CD4-positive, alpha-beta T cell treated with Interleukin-6 at 100 ng/mL for 8 hours (primary cell): ENCODE data around the gene IKZF4.
"Not testable (repeated sequence)": the region's sequence is repeated elsewhere in the genome, so short reads cannot be mapped to it uniquely, and the experiment has no call there.

Source experiments
- DNase-seq: peaks from one replicate; pipeline ENCODE4 v3.0.0-alpha.2; 2020; ENCODE audit warnings: mixed read lengths, low spot score

Gene IKZF4

DNA sequence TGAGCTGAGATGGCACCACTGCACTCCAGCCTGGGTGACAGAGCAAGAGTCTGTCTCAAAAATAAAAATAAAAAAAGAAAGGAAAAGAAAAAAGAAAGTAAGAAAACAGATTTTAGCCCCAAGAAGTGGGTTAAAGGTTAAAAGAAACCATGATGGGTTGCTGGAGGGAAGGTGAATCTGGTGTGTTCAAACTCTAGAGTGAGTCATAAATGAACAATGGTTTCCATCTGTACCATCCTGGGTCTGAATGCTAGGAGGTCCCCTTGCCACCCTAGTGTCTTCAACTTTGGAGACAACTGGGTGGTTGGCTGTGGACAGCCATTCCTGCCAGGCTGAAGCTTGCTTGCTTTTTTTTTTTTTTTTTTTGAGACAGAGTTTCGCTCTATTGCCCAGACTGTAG is 19.3 kb downstream of the IKZF4 start:
- DNase-seq: no peak

DNA sequence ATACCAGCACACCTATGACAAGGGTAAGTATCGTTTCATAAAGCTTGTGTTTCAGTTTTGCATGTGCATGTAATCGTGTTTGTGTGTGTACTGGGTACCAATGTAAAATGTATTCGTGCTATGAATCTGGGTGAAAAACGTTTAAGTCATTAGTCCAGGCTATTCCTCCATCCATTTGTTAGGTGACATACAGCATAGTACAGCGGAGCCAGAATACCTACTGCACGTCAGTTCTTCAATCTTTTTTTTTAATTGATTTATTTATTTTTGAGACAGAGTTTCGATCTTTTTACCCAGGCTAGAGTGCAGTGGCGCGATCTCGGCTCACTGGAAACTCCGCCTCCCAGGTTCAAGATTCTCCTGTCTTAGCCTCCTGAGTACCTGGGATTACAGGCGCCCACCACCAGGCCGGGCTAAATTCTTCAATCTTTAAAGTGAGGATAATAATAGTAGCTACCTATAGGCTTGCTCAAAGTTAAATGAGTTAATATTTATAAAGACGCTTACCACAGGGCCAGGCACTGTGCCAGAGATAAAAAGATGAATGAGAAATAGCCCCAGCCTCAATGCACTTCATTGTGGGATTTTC is 20.2 kb downstream of the IKZF4 start:
- no peak for DNase-seq

DNA sequence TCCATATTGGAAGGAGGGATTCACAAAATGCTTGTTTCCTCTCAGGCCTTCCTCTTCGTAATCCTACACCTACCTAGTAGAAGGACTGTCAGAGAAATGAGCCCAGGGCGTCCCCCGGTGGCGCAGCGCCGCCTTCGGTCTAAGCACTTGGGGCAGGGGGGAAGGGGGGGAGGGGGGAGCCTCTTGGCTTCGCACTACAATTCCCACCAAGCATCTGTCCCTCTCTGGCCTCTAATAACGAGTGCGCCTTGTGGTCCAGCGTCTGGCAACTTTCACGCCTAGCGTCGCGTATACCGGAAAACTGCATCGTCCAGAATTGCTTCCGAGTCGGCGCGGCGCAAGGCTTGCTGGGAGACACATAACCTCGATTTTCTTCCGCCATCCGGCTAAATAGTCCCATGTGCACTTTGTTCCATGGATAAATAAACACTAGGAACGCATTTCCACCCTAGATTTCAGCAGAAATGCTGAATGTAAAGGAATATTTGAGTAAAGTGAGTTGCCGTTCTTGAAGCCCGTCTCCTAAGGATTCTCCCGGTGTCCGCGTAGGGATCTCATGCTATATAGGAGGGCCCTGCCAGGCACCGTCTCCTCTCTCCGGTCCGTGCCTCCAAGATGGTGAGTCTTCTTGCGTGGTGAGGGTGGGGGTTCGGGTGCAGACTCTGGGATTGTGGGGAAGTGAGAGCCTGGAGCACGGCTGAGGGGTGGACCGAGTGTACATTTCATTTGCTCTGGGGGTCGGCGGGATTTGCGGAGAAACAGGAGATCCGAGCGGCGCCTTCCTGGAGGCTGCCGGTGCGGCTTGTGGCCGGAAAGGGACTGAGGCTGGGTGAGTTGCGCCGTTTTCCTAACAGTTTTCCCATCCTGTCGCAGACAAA is 20.9 kb downstream of the IKZF4 start, which contains the start of gene RPS26:
Gene RPS26, plus strand, starts transcription at position 367 of the 878 bp plus-strand sequence. Its CDS starts 249 bp downstream, at position 616.
- DNase-seq: peak; percentile 92

DNA sequence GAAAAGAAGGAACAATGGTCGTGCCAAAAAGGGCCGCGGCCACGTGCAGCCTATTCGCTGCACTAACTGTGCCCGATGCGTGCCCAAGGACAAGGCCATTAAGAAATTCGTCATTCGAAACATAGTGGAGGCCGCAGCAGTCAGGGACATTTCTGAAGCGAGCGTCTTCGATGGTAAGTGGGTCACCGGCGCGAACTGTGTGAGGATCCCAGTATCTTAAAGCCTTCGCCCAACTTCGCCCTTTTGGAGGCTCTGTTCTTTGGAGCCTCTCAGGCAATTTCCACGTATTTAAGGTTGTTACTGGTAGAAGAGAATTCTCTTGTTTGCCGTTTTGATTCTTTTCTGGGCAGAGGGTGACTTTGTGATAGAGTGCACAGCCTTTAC is 21.6 kb downstream of the IKZF4 start:
- DNase-seq: not testable (repeated sequence)

DNA sequence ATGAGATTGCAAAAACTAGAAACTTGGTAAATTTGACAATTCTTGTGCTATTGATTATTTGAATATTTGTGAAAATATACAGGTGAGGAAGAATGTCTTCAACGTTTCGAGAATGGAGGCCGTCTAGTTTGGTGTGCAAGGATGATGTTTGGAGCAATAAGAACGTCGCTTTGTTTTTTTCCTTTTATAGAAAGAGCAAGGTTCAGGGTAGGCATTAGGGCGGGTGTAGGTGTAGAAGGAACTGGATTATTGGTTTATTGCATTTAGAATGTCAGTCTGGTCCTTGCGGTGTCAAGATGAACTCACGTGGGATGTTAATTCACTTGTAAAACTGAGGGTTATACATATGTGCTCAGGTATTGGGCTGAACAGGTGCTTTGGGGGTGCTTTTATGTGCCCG is 22.0 kb downstream of the IKZF4 start:
- DNase-seq: no peak

DNA sequence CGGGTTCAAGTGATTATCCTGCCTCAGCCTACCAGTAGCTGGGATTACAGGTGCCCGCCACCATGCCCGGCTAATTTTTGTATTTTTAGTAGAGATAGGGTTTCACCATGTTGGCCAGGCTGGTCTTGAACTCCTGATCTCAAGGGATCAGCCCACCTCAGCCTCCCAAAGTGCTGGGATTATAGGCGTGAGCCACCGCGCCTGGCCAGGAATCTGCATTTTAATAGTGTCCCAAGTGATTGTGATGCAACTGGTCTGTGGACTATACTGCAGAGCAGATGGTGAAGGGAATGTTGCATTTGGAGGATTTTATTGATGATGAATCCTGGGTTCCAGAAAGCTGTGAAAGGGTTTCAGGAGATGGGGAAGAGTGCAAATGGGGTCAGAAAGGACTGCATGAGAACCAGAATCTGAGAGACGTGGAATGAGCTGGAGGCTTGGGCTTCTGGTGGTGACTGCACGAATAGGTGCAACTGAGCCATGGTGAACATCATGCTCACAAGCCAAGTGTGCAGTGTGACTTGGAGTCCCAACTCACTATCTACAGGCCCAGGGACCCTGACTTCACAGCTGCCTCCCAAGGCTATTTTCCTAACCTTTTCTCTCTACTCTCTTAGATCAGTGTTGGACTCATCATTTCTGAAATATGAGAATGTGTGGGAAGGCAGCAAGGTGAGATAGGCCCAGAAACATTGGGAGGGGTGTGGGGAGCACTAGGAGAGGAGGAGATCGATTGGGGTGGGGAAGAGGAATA is 25.4 kb downstream of the IKZF4 start:
- DNase-seq: no peak

DNA sequence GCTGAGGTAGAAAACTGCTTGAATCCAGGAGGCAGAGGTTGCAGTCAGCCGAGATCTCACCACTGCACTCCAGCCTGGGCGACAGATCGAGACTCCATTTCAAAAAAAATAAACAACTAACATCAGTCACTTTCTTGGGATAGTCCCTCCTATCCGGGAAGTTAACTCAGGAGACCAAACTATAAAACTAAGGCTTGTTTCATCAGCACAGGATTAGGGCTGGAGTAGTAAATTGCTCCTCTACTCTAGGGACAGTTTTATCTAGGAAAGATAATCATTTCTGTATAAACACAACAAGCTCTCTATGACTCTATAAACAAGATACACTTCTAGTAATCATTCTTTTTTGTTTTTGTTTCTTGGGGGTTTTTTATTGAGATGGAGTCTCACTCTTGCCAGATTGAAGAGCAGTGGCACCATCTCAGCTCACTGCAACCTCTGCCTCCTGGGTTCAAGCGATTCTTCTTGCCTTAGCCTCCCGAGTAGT is 32.6 kb downstream of the IKZF4 start:
- DNase-seq: no peak

DNA sequence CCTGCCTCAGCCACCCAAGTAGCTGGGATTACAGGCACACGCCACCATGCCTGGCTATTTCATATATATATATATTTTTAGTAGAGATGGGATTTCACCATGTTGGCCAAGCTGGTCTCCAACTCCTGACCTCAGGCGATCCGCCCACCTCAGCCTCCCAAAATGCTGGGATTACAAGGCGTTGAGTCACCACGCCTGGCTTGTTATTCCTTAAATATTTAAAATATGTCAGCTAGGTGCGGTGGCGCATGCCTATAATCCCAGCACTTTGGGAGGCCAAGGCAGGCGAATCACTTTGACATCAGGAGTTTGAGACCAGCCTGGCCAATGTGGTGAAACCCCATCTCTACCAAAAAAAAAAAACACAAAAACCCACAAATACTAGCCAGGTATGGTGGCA is 39.1 kb downstream of the IKZF4 start:
- not testable (repeated sequence) for DNase-seq

DNA sequence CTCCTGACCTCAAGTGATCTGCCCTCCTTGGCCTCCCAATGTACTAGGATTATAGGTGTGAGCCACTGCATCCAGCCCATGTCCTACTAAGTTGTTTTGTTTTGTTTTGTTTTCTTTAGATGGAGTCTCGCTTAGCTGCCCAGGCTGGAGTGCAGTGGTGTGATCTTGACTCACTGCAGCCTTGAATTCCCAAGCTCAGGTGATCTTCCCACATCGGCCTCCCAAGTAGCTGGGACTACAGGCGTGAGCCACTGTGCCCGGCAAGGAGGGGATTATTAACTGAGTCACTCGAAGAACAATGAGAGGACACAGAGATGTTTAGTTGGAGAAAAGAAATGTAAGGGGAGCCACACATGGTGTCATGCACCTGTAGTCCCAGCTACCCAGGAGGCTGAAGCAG is 41.1 kb downstream of the IKZF4 start:
- DNase-seq: no peak

DNA sequence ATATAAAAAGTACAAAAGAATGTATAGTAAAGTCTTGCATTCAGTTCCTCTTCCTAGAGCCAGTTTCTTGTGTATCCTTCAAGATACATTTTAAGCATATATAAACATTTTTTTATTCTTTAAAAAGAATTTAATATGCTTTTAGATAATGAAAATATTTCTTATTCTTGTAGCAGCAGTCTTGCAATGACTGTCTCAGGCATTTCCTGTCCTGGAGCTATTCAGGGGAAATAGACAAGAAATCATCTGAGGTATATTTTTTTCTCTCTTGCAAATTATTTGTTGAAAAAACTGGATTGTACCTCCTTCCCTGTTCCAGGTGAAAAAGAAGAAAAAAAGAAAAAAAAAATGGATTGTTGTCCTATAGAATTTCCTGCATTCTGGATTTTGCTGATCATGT is 42.2 kb downstream of the IKZF4 start:
- DNase-seq: no peak

DNA sequence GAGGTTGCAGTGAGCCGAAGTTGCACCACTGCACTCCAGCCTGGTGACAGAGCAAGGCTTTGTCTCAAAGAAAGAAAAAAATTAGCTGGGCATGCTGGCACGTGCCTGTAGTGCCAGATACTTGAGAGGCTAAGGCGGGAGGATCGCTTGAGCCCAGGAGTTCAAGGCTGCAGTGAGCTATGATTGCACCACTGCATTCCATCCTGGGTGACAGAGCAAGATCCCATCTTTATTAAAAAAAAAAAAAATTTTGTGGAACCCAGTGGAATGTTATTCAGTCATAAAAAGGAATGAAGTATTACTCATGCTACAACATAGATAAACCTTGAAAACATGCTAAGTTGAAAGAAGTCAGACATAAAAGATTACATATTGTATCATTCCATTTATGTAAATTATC is 50.8 kb downstream of the IKZF4 start:
- DNase-seq: no peak

DNA sequence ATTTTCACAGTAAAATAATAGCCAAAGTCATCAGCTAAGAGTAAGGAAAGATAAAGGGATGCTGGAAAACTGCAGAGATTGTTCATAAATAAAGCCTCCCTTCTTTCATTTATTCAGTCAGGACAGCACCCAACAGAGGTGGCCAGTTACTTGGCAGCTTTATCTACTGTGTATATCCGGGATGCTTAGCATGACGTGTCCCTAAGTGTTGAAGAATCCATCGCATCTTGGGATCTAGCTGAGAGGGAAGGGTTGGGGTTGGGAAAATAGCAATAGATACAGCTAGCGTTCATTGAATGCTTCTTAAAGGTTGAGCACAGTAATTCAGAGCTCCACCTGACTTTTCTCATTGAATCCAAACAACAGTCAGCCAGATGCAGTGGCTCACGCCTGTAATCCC is 53.6 kb downstream of the IKZF4 start:
- DNase-seq: no peak

DNA sequence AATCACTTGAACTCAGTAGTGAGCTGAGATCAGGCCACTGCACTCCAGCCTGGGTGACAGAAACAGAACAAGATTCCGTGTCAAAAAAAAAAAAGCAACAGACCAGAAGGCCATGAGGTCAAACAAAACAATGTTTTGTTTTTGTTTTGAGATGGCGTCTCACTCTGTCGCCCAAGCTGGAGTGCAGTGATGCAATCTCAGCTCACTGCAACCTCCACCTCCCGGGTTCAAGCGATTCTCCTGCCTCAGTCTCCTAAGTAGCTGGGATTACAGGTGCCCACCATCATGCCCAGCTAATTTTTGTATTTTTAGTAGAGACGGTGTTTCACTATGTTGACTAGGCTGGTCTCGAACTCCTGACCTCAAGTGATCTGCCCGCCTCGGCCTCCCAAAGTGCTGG is 57.1 kb downstream of the IKZF4 start:
- not testable (repeated sequence) for DNase-seq

DNA sequence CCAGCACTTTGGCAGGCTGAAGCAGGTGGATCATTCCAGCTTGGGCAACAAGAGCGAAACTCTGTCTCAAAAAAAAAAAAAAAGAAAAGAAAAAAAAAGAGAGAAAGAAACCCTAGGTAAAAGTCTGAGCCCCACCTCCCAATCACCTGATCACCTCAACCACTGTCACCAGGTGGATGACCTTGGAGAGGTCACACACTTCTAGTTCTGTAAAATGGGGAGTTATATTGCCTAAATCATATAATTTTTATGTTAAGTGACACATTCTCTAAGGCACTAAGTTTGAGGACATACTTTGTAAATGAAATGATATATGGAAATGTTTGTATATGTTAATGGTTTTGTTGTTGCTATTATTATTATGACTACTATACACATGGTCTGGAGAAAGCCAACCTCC is 57.6 kb downstream of the IKZF4 start:
- DNase-seq: no peak

DNA sequence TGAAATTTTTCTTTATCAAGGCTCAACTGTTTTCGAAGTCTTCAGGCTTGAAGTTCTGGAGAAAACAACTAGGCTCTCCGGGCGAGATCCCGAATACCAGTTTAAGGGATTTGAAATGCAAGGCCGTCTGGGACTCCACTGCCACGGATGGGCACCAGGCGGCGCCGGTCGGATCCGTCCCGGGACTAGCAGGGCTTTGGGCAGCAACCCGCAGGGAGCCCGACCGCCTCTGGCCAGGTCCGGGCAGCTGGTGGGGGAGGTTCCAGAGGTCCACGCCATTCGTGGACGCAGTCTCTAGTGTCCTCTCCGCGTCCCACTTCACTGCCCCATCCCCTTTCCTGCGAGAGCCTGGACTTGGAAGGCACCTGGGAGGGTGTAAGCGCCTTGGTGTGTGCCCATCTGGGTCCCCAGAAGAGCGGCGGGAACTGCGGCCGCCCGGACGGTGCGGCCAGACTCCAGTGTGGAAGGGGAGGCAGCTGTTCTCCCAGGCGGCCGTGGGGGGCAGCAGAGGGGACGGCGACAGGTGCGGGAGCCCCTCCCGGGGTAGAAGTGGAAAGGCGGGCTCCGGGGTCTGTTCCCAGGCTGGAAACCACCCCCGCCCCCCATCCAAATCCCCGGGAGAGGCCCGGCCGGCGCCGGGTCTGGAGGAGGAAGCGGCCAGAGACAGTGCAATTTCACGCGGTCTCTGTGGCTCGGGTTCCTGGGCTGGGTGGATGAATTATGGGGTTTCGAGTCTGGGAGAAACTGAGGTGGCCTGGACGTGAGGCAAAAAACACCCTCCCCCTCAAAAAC is 58.3 kb downstream of the IKZF4 start:
- peak; percentile 46 for DNase-seq

DNA sequence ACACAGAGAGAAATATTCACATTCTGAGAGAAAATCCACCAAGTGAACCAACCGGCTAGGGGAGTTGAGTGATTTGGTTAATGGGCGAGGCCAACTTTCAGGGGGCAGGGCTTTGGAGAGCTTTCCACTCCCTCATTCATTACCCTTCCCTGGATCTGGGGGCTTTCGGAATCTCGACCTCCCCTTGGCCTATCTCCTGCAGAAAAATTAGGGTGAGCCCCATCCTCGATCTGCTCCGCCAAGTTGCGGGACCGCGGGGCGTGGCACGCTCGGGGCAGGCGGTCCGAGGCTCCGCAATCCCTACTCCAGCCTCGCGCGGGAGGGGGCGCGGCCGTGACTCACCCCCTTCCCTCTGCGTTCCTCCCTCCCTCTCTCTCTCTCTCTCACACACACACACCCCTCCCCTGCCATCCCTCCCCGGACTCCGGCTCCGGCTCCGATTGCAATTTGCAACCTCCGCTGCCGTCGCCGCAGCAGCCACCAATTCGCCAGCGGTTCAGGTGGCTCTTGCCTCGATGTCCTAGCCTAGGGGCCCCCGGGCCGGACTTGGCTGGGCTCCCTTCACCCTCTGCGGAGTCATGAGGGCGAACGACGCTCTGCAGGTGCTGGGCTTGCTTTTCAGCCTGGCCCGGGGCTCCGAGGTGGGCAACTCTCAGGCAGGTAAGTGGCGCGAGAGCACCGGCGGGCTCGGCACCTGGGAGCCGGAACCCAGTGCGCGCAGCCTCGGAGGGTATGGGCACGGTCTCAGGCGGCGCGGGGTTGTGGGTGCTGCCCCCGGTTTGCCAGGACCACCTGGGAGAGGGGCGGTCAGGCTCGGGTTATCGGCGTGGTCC is 59.1 kb downstream of the IKZF4 start, which contains the start of gene ERBB3:
Gene ERBB3, plus strand, starts transcription at position 443 of the 833 bp plus-strand sequence. Its CDS starts 136 bp downstream, at position 579.
- DNase-seq: peak; percentile 58

DNA sequence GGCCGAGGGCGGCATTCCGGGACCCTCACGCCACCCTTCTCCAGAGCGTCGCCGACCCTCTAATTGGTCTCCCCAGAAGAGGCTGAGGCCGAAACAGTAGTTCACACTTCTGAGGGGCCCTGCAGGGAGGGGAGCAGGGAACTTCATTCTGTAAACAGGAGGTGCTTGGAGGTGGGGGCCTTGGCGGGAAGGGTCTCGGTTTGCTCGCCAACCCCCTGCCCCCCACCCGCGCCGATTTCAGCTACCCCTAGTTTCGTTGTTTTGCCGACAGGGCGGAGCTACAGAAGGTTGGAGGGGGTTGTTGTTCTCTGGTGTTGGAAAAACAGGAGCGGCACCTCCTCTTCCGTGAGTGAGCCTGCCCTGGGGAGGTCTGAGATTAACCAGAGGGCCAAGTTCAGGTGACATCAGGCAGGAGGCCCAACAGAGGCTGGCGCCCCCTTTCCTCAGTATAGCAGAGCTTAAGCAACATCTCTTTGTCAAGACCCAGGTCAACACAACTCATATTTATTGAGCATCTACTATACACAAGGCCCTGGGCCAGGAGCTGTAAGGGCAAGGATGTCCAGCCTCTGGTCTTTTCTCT is 59.8 kb downstream of the IKZF4 start:
- no peak for DNase-seq

DNA sequence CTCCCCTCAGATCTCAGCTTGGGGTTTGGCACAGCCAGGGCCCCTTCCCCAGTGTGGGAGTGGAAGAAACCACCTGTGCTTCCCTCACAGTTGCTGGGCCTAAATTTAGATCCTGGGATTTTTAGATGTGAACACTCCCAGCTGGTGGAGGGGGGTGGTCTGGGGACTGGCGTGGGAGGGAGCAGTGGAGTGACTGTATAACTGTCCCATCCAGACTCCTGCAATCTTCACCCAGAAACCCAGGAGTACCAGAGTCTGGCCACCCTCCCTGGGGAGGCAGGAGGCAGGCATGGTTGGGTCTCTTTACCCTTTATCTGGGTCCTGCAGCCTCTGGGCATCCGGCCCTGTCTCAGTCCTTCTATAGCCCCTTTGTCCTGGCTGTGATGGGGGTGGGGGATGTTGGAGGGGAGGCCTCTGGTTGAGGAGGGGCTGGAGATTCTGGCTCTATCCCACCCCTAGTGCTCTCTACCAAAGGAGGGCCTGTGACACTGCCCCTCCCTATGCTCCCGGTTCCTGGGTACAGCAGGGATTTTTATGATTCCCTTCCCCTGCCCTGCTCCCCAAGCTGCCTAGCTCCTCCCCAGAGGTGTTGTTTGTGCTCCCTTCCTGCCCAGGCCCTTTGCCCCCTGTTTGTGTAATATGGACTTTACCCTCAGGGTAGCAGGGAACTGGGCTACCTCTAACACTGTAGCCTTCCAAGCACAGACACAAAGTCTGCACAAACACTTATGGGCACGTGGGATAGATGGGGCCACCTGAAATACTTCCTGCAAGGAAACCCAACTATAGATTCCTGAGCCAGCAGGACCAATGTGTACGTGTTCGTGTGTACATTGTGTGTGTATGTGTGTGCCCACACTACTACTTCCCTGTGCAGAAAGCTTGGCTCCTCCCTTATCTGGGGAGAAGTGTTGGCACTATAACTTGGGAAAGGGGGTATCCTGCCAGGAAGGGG is 60.8 kb downstream of the IKZF4 start:
- no peak for DNase-seq

DNA sequence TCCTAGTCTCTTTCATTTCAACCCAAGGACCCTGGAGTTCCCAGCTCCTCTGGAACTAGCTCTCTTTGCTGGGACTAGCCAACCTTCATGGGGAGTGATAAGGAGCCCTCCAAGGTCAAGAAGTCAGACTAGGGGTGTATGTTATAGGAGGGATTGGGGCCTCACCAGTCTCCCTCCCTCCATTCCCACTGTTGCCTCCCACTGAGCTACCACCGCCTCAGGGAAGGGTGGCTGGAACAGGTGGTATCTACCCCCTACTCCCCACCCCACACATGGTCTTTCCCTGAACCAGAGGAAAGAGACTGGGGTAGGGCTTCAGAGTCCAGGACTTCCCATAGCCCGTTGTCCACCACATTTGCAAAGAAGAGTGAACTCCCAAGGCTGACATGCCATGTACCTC is 61.5 kb downstream of the IKZF4 start:
- no peak for DNase-seq
